T-helper 1 cell treated with Interleukin-12 subunit alpha and Interleukin-12 subunit beta and Interleukin-4 antibody, amounts not matched to agents 30 μg/mL and 1 μg/mL, for 36 hours (primary cell): ENCODE measurements around the gene MOXD1.
A peak's percentile ranks its signal among the peaks of the same experiment; 100 is the strongest.

Experiments used
- H3K27ac Mint-ChIP-seq: one replicate; pipeline ENCODE4 v1.8.0; 2021; ENCODE audit warnings: mild to moderate bottlenecking, mixed read lengths
- H3K27me3 Mint-ChIP-seq: one replicate; pipeline ENCODE4 v1.8.0; 2021; ENCODE audit warnings: low read depth, mixed read lengths
- H3K36me3 Mint-ChIP-seq: one replicate; pipeline ENCODE4 v1.8.0; 2021; ENCODE audit warnings: low read depth, mixed read lengths
- H3K4me1 Mint-ChIP-seq: one replicate; pipeline ENCODE4 v1.8.0; 2021; ENCODE audit warnings: low read depth, mixed read lengths
- H3K4me3 Mint-ChIP-seq: one replicate; pipeline ENCODE4 v1.8.0; 2021; ENCODE audit warnings: mild to moderate bottlenecking, moderate library complexity, mixed read lengths
- H3K9me3 Mint-ChIP-seq: one replicate; pipeline ENCODE4 v1.8.0; 2021; ENCODE audit warnings: mixed read lengths

The MOXD1 gene

DNA sequence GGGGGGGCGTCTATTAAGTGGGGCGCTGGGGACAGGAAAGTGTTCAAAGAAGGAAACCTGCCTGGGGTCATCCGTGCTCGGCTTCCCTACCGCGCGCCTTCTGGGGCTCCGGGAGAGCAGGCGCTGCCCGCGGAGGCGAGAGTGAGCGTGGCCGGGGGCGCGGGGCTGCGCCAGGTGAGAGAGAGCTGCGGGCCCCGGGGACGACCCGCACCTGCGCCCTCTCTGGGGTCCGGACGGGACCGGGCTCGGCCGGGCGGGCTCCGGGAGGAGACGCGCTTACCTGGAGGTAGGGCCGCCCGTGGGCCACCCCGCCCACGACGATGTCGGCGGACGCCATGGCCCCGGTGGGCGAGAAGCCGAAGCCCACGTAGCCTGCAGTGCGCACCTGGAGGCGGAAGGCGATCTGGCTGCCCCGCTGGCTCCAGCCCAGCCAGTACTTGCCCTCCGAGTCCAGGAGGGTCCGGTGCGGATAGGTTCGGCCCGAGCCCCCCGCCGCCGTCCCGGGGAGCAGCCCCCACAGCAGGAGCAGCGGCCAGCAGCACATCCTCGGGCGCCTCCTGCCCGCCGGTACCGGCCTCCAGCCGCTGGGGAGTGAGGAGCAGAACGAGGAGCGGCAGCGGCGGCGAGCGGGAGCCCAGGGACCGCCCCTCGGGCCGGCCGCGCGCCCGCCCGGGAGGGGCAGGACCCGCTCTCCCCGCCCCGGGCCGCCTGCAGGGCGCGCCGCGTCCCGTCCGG is at the start of gene MOXD1:
MOXD1 (minus strand) TSS at position 593 of the 735 bp plus-strand sequence; CDS start at position 544, 49 bp downstream.
- H3K27ac Mint-ChIP-seq = no peak within 1 kb of the TSS

GRCh38 chr6:132446855-132447241 is 45.6 kb upstream of the MOXD1 start:
- Mint-ChIP-seq H3K27me3 (no peaks in the 10 kb centered on the region), H3K4me3 (no peak overlapping the region), H3K4me1 (no peaks in the 10 kb centered on the region), H3K36me3 (no peaks in the 10 kb centered on the region), H3K27ac (no peak overlapping the region), H3K9me3 (peaks cover 17% of the 10 kb centered on the region)

More for the DNA sequence above, at the start of gene MOXD1:
- Mint-ChIP-seq H3K9me3 (peaks cover 1% of the 10 kb centered on the region), H3K4me1 (peaks cover 1% of the 10 kb centered on the region), H3K36me3 (peaks cover 3% of the 10 kb centered on the region), H3K27me3 (peaks cover 88% of the 10 kb centered on the region), H3K4me3 (peak within 1 kb of the TSS; percentile 45)

- Mint-ChIP-seq H3K36me3 (no peaks in the 10 kb centered on the region), H3K27ac (no peak overlapping the region), H3K4me1 (no peaks in the 10 kb centered on the region), H3K9me3 (peaks cover 21% of the 10 kb centered on the region), H3K4me3 (no peak overlapping the region), H3K27me3 (no peaks in the 10 kb centered on the region)
Observed at GRCh38 chr6:132446141-132446854, 45.0 kb upstream of the MOXD1 start.

DNA sequence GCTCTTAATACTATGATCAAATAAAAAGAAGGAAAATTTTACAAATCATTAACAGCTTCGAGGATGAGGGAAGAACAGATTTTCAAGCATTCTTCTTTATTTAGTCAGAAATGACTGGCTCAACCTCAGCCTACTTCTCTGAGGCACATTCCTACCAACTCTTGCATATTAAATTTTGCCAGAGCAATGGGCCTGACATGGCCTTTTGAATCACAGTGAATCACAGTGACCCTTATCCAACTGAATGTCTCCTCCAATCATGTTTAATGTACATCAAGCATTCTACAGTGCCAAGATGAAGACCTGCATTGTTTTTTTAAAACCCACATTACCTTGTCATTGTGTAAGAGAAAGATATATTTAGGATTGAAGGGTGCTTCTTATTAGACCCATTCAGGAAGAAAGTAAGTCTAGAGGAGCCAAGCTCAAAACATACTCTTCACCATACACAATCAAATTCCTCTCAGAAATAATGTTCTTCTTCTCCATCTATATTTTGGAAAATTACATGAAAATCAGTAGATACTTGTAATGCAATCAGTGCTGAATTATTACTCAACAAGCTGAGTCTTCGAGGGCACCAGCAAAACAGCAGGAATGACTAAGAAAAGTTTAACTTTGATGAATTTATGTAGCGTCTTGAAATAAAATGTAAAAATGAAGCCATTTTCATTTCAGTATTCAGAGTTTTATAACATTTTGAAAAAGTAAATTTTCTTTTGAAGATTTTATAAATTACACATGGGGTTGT is 44.1 kb upstream of the MOXD1 start:
- no peaks in the 10 kb centered on the region for H3K27me3 Mint-ChIP-seq

GRCh38 chr6:132443206-132443605 is 41.9 kb upstream of the MOXD1 start:
- no peak overlapping the region for H3K4me3 Mint-ChIP-seq
- H3K9me3 Mint-ChIP-seq = peaks cover 21% of the 10 kb centered on the region
- no peaks in the 10 kb centered on the region for H3K4me1 Mint-ChIP-seq
- no peak overlapping the region for H3K27ac Mint-ChIP-seq
- no peaks in the 10 kb centered on the region for H3K27me3 Mint-ChIP-seq
- no peaks in the 10 kb centered on the region for H3K36me3 Mint-ChIP-seq

More for the DNA sequence above, 44.1 kb upstream of the MOXD1 start:
- Mint-ChIP-seq H3K4me1 (no peaks in the 10 kb centered on the region), H3K4me3 (no peak overlapping the region), H3K9me3 (peaks cover 21% of the 10 kb centered on the region), H3K27ac (no peak overlapping the region), H3K36me3 (no peaks in the 10 kb centered on the region)

DNA sequence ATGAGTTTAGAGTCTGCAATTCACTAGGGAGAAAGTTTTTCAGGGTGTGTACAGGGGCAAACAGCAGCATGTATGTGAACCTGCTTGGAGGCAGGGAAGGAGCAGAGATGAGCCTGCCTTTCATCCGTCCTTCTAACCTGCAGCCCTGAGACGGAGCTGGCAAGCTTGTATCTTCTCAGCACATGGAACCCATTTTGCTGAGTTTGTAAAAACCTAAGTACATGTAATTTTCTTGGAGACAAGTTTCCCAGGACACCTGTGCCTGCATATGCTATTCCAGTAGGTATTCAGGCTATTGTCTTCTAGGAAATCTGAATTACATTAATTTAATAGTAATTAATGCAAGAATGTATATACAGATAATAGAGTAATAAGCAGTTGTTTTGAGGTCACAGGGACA is 28.8 kb upstream of the MOXD1 start:
- H3K36me3 Mint-ChIP-seq = no peaks in the 10 kb centered on the region
- peaks cover 7% of the 10 kb centered on the region for H3K27me3 Mint-ChIP-seq
- H3K4me1 Mint-ChIP-seq = no peaks in the 10 kb centered on the region
- H3K9me3 Mint-ChIP-seq = no peaks in the 10 kb centered on the region
- H3K4me3 Mint-ChIP-seq = no peak overlapping the region
- H3K27ac Mint-ChIP-seq = no peak overlapping the region

DNA sequence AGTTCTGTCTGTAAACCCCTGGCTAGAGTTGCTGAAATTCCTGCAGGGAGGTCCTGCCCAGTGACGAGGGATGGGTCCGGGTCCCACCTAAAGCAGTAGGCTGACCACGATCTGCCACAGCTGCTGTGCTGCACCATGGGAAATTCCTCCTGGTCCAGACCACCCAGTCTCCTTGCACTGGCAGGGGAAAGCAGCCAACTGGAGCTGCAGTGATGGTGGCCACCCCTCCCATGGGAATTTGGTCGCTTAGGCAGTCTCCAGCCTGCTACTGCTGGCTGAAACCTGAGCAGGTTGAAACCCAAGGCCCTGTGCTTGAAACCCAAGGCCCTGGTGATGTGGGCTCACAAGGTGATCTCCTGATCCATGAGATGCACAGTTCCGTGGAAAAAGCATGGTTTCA is 23.9 kb upstream of the MOXD1 start:
- no peak overlapping the region for H3K27ac Mint-ChIP-seq
- H3K4me1 Mint-ChIP-seq = no peaks in the 10 kb centered on the region
- peaks cover 3% of the 10 kb centered on the region for H3K27me3 Mint-ChIP-seq
- no peaks in the 10 kb centered on the region for H3K36me3 Mint-ChIP-seq
- peaks cover 12% of the 10 kb centered on the region for H3K9me3 Mint-ChIP-seq
- H3K4me3 Mint-ChIP-seq = no peak overlapping the region

GRCh38 chr6:132423839-132424238 is 22.6 kb upstream of the MOXD1 start:
- peaks cover 7% of the 10 kb centered on the region for H3K27me3 Mint-ChIP-seq
- peaks cover 12% of the 10 kb centered on the region for H3K9me3 Mint-ChIP-seq
- H3K36me3 Mint-ChIP-seq = no peaks in the 10 kb centered on the region
- H3K4me3 Mint-ChIP-seq = no peak overlapping the region
- H3K27ac Mint-ChIP-seq = no peak overlapping the region
- H3K4me1 Mint-ChIP-seq = no peaks in the 10 kb centered on the region

GRCh38 chr6:132418235-132418965 is 17.1 kb upstream of the MOXD1 start:
- H3K9me3 Mint-ChIP-seq = peaks cover 20% of the 10 kb centered on the region
- no peak overlapping the region for H3K27ac Mint-ChIP-seq
- H3K36me3 Mint-ChIP-seq = no peaks in the 10 kb centered on the region
- peaks cover 26% of the 10 kb centered on the region for H3K27me3 Mint-ChIP-seq
- no peaks in the 10 kb centered on the region for H3K4me1 Mint-ChIP-seq
- no peak overlapping the region for H3K4me3 Mint-ChIP-seq

DNA sequence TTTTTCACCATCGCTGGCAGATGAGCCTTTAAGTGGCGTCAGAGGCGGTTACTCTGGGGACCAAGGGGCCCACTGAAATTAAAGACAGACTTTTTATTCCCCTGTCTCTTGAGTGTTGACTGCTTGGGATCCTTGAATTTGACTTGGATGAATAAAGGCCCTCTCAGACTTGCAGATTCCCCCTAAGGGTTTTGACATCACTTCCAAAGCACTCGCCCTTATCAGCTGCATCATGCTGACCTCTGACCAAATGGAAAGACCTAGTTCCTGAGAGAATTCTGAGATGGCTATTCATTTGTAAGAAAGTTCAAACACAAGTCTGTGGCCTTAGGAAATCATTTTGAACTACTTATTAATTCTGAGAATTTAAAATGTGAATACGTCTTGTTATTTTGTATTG is 13.5 kb upstream of the MOXD1 start:
- Mint-ChIP-seq H3K27ac (no peak overlapping the region), H3K36me3 (no peaks in the 10 kb centered on the region), H3K9me3 (peaks cover 8% of the 10 kb centered on the region), H3K4me3 (no peak overlapping the region), H3K27me3 (peaks cover 40% of the 10 kb centered on the region), H3K4me1 (no peaks in the 10 kb centered on the region)

DNA sequence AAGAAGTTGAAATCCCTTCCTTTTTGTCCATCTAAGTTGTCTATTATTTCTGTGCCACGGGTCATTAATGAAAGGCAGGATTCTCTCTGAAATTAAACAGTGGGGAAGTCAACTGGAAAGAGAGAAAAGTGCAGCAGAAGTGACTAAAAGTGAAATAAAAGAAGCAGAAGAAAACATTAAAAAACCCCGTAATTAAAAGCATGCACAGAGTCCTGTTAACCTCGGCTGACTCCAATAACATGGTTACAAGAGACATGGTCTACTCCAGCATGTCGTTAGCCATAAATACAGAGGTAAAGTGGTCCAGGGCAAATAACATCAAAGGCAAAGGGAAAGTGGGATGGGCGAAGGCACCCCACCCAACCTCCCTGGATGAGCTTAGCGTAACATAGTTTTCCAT is 13.0 kb upstream of the MOXD1 start:
- H3K36me3 Mint-ChIP-seq = no peaks in the 10 kb centered on the region
- H3K9me3 Mint-ChIP-seq = peaks cover 8% of the 10 kb centered on the region
- H3K27ac Mint-ChIP-seq = no peak overlapping the region
- H3K4me3 Mint-ChIP-seq = no peak overlapping the region
- H3K4me1 Mint-ChIP-seq = no peaks in the 10 kb centered on the region
- H3K27me3 Mint-ChIP-seq = peaks cover 35% of the 10 kb centered on the region

- no peak overlapping the region for H3K4me3 Mint-ChIP-seq
- H3K36me3 Mint-ChIP-seq = no peaks in the 10 kb centered on the region
- peaks cover 42% of the 10 kb centered on the region for H3K27me3 Mint-ChIP-seq
- no peaks in the 10 kb centered on the region for H3K4me1 Mint-ChIP-seq
- no peak overlapping the region for H3K27ac Mint-ChIP-seq
- peaks cover 8% of the 10 kb centered on the region for H3K9me3 Mint-ChIP-seq
Observed at GRCh38 chr6:132413499-132413802, 12.2 kb upstream of the MOXD1 start.

DNA sequence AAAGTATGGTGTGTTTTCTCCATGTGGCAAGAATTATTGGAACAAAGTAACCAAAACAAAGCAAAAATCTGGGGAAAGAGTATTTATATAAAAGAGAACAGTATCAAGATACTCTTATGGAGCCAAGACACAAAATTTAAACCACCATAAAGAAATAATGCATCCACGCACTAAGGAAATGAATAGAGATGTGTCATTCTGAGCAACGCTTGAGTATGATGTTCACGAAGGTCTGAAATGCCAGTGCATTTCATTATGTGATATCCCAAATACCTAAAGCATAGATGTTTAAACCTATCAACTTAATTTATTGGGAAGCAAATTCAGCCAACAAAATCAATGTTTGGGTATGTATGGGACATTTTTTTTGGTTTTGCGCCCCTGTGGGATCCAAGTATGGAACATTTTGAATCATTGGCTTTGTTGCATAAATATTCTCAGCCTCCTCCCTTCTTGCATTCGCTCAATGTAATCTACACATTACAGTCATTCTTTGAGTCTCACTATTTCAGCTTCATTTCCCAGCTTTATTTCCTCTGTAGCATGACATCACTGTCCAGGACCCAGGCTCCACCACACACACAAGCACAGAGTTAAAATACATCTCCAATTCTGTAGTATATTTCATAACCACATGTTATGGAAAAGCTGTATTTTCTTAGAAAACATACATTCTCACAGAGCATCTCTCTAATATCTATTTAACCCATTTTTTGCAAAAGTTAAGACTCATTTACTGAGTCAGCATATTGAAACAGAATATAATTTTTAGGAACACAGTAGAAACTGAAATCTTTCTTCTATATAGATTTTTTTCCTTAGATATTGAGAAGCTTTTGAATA is 11.6 kb upstream of the MOXD1 start:
- Mint-ChIP-seq H3K27ac (no peak overlapping the region), H3K9me3 (peaks cover 8% of the 10 kb centered on the region), H3K36me3 (no peaks in the 10 kb centered on the region), H3K27me3 (peaks cover 39% of the 10 kb centered on the region), H3K4me1 (no peaks in the 10 kb centered on the region), H3K4me3 (no peak overlapping the region)

GRCh38 chr6:132411296-132411695 is 10.0 kb upstream of the MOXD1 start:
- Mint-ChIP-seq H3K36me3 (no peaks in the 10 kb centered on the region), H3K27me3 (peaks cover 35% of the 10 kb centered on the region), H3K9me3 (peaks cover 4% of the 10 kb centered on the region), H3K4me3 (no peak overlapping the region), H3K4me1 (no peaks in the 10 kb centered on the region), H3K27ac (no peak overlapping the region)
